Measurements from ENCODE around the gene ZWINT.

ZWINT gene

GRCh38 chr10:56360967-56361612 is at the start of gene ZWINT:
ZWINT (minus strand) TSS chr10:56361259; CDS start chr10:56361236, 23 bp downstream.
- DNase-seq, result peak; percentile 83 to 91 (median 88)

DNA sequence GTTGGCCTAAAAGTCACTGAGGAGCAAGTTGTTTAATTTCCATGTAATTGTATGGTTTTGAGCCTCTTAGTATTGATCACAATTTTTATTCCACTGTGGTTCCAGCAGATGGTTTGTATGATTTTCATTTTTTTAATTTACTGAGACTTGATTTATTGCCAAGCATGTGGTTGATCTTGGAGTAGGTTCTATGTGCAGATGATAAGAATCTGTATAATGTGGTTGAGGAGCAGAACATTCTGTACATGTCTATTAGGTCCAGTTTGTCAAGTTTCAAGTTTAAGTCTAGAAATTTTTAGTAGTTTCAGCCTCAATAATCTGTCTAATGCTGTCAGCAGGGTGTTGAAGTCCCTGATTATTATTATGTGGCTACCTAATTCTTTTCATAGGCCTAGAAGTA is 22.7 kb upstream of the ZWINT start:
- DNase-seq, result no peak

DNA sequence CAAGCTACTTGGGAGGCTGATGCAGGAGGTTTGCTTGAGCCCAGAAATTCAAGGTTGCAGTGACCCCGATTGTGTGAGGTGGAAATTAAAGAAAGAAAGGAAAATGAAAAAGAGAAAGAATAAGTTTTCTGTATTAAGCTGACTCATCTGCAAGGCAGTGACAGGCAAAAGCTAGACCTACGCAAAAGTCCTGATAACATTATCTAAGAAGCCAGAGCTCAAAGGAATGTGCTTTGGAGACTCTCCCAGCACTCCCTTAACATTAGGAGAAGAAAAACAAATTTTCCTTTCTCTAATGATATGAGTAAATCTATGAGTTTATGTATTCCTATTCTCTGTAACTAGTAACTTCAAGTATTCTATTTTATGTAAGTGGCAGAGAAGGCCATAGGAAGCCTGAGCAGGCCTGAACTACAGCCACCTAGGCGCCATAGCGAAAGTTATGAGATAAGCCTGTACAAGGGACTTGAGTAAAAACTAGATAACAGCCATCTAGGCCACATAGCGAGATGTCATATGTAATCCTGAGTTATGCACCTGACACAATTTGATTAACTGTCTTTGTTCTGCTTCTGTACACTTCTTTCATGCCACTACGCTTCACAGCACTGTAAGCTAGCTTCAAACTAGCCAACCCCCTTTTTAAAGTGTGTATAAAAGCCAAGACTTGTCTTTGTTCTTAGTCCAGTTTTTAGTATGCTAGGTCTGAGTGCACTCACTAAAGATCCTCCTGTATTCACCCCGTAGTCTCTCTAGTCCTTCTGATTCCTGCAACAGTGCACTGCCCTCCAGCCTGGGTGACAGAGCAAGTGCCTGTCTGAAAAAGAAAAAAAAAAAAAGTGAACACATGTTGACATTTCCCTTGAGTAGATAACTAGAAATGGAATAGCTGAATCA is 9.4 kb upstream of the ZWINT start:
- no peak for DNase-seq

GRCh38 chr10:56360583-56360966 is 484 bp downstream of the ZWINT start:
- no peak for DNase-seq

DNA sequence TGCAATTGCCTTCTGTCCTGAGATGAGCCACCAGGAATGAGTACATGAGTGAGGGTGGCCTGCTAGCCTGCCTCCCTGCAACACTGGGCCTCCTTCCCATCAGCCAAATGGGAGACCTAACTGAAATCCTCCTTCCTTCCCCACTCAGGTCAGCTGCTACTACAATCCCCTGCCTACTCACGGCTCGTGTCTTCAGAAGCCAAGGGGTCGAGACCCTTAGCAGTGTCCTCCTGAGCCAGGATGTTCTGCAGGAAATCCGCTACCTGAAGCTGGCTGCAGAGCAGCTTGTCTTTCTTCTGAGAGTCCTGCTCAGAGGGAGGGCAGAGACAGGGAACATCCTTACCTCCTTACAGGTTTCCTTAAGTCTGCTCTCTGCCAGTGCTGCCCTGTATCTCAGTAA is 1.2 kb downstream of the ZWINT start:
- DNase-seq, result no peak

GRCh38 chr10:56357018-56357417 is 4.0 kb downstream of the ZWINT start:
- DNase-seq, result no peak

DNA sequence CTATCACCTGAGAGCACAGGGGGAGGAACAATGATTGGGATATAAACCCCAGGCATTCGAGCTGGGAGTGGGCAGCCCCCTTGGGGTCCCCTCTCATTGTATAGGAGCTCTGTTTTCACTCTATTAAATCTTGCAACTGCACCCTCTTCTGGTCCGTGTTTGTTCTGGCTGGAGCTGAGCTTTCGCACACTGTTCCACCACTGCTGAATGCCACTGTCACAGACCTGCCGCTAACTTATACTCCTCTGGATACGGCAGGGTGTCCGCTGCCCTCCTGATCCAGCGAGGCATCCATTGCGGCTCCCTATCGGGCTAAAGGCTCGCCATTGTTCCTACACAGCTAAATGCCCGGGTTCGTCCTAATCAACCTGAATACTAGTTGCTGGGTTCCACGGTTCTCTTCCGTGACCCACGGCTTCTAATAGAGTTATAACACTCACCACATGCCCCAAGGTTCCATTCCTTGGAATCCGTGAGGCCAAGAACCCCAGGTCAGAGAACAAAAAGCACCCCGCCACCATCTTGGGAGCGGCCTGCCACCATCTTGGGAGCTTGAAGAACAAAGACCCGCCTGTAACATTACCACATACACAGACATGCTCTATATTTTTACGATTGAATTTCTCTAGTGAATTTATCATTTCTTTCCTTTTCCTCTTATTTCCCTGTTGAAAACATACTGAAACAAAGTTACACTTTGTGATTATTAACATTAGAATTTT is 9.0 kb downstream of the ZWINT start:
- DNase-seq, result no peak

- no peak for DNase-seq
Observed at GRCh38 chr10:56349611-56350010, 11.4 kb downstream of the ZWINT start.

DNA sequence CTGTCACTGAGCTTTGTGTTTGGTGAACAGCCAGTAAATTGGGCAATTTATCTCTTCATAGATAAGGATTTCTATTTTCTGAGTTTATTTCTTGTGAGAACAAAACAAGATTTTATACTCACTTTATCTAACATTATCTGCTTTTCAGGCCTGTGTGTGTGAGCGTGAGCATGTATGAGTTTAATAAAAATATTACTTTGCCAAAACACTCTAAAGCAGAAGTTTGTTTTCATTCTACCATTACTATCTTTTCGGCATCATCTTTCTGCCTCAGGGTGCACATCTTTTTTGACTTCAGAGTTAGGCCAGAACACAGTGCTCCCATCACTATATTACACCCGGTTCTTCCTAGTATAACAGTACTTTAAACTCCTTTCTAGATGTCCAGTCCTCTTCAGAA is 13.0 kb downstream of the ZWINT start:
- DNase-seq, result no peak

- DNase-seq, result no peak
Observed at GRCh38 chr10:56346845-56347415, 14.1 kb downstream of the ZWINT start.

- no peak for DNase-seq
Observed at GRCh38 chr10:56341612-56342011, 19.4 kb downstream of the ZWINT start.

DNA sequence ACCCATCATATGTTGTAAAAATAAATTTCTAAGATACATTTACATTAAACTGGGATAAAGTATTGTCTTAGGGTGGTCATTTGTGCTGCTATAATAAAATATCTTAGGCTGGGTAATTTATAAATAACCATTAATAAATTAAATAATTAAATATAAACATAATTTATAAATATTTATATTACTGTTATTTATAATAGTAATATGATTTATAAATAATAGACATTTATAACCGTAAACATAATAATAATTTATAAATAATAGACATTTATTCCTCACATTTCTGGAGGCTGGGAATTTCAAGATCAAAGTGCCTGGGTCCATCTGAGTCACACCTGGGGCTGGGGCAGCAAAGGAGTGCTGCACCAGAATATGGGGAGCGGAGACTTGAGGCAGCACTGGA is 31.1 kb downstream of the ZWINT start:
- DNase-seq, result no peak

DNA sequence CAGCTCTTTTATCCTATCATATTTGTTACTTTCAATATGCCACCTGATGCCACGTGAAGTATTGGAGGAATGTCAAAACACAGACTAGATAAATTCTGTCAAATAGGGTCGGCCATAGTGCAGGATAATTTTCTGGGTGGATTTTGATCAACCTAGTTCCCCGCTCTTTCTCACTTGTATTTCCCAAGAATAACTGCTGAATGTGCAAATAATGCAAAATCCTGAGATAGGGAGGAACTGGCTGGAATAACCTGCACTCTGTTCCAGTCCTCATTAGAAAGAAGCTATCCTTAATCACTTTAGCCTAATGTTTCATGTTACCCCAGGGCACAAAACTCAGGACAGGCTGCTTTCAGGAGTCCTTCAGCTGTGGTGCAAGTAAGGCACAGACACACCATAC is 33.9 kb downstream of the ZWINT start:
- DNase-seq, result no peak

DNA sequence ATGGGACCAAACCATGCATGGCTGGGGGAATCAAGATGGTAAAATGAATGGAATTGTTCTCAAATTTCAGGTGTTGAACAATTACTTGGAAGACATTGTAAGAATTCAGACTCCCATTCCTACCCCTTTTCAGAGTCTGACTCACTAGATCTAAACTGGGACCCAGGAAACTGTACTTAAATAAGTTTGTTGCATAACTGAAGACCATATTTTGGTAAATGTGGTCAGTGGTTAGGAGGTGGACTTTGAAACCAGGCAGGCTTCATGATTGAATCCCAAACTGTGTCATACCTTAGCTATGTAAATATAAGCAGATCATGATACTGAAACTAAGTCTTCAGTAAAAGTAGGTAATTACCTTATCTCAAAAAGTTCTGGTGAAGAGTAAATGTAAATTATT is 41.7 kb downstream of the ZWINT start:
- no peak for DNase-seq

GRCh38 chr10:56318816-56319215 is 42.2 kb downstream of the ZWINT start:
- no peak for DNase-seq

DNA sequence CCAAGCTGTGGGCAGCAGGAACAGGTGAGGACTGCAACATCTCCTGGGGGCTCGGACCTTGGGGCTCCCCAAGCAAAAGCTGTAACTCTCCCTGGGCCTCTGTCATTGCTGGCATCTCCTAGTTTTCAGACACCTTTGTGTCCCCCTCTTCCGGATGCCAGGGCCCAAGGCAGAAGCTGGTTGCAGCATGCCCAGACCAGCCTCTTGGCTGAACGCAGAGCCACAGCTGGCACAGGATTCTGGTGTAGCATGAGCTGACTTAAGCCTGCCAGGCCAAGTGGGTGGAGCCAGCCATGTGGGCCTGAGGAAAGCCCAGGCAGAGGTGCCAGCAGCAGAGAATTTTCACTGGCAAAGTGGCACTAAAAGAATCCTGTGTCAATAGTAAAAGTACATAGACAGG is 43.5 kb downstream of the ZWINT start:
- DNase-seq, result no peak

GRCh38 chr10:56316603-56317002 is 44.5 kb downstream of the ZWINT start:
- DNase-seq, result no peak

Measured in stimulated activated naive CD4-positive, alpha-beta T cell (primary cell).